Motor neuron (in vitro differentiated cells): ENCODE results near the gene PER2. TPM values are rescaled to one million over a fixed set of nuclear protein-coding genes. Genes with fewer than 3 reads are reported as not detected.

Source experiments
- ATAC-seq, 8 experiments: fragments of 200-7000 bp; cut with Tn5 transposase; replicated peaks in 6 of 8; 2 replicates each; pipeline ENCODE4 v1.8.0; 2021; ENCODE audit warnings: mild to moderate bottlenecking in 8 of 8, moderate library complexity in 8 of 8
- H3K27ac ChIP-seq, 2 donors: fragments of 250-450 bp; sonication (Bioruptor Pico); 2 replicates each; pipeline ENCODE4 v1.9.0; 2021; ENCODE audit warnings: antibody characterized with exemption in 2 of 2, mild to moderate bottlenecking in 2 of 2, moderate library complexity in 1 of 2
- H3K4me1 ChIP-seq, 2 donors: fragments of 250-450 bp; sonication (Bioruptor Pico); replicated peaks in 1 of 2; 2 replicates each; pipeline ENCODE4 v1.6.1; 2021; ENCODE audit warnings: antibody characterized with exemption in 2 of 2, mild to moderate bottlenecking in 2 of 2, moderate library complexity in 1 of 2
- H3K4me3 ChIP-seq, 5 donors: fragments of 250-450 bp; sonication (Bioruptor Pico); 2 replicates each; pipeline ENCODE4 v1.9.0; 2021; ENCODE audit warnings: antibody characterized with exemption in 5 of 5, mild to moderate bottlenecking in 5 of 5, moderate library complexity in 4 of 5
- WGBS, 10 experiments: fragments of 450-650 bp; shearing (Covaris generic); methylation state at CpG; one replicate each; pipeline ENCODE4 v1.0.0; 2022; 5-methylcytosine and 5-hydroxymethylcytosine counted together
- in situ Hi-C, 9 experiments: fragments of 400-800 bp; cut with MboI; loops; one replicate each; pipeline ENCODE4 v1.15.0; 2021; ENCODE audit warnings: low sequenced_read_pairs in 9 of 9, low pct_unique_long_range_greater_than_20kb in 2 of 9; ENCODE audit not compliant: unreplicated experiment in 9 of 9
- total RNA-seq, 8 experiments: library from RNA; unstranded; fragments of 300-600 nt; gene quantifications; 2 replicates each; pipeline versions ENCODE4 v1.2.3 to v1.2.4, GENCODE V29; 2022

The PER2 gene
- total RNA-seq, 8 experiments from 2014 or later = 0.66 to 8.7 (median 5.3) TPM

GRCh38 chr2:238305965-238306671 is 17.7 kb upstream of the PER2 start:
- ATAC-seq = peak in 2 of 8 experiments; percentile 53 to 54
- no peaks in the 10 kb centered on the region for H3K4me1 ChIP-seq
- no peak overlapping the region for H3K4me3 ChIP-seq
- in situ Hi-C loops = no loop called here
- WGBS, 10 experiments = 32 to 96% (median 84%) methylated on average over 2 to 10 of the region's 11 CpGs
- no peak overlapping the region for H3K27ac ChIP-seq

- H3K4me3 ChIP-seq = no peak overlapping the region
- in situ Hi-C loops = no loop called here
- 36 to 100% (median 87%) methylated on average over 1 to 7 of the region's 12 CpGs; no CpG with 5 or more reads in 1 of the 10 experiments for WGBS, 10 experiments
- no peak for ATAC-seq
- H3K4me1 ChIP-seq = no peaks in the 10 kb centered on the region
- H3K27ac ChIP-seq = no peak overlapping the region
Observed at GRCh38 chr2:238305092-238305862, 16.9 kb upstream of the PER2 start.

DNA sequence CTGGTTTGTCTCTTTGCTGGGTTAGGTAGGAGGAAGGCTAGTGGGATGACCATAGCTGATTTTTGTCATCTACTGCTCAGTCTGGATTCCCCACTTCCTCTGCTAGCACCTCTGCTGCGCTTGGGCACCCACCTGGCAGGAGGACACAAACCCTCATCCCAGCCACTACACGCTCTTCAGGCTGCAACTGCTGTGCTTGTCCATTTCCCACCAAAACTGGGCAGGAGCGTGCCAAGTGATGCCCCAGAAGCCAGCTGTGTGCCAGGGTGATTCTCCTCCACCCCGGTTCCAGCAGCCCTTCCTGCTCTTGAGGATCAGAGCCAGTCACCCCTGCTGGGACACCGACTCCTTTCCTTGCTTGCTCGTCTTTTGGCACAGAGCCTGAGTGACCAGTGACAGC is 15.7 kb upstream of the PER2 start:
- no peak overlapping the region for H3K4me3 ChIP-seq
- no peak for ATAC-seq
- H3K4me1 ChIP-seq = no peaks in the 10 kb centered on the region
- H3K27ac ChIP-seq = no peak overlapping the region
- WGBS, 10 experiments = 67 to 100% (median 80%) methylated on average over 2 to 3 of the region's 6 CpGs; no CpG with 5 or more reads in 7 of the 10 experiments
- in situ Hi-C loops = no loop called here

DNA sequence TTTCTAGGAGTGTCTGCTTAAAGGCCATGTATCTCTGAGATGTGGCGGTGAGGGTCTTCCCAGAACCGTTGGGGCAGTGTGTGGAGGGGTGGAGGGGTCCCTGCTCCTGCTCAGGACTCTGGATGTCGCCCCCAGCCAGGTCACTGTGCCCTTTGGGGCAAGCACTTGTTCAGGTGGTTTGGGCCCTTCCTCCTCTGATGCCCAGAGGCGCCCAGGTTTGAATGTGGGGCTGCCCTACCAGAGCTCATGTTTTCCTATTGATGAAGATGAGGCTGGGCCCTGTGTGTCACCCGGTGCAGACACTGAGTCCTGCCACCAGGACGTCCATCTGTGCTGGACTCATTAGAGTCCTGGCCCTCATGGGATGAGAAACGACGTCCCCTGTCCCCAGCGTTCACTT is 14.3 kb upstream of the PER2 start:
- in situ Hi-C loops = no loop called here
- ATAC-seq = no peak
- WGBS, 10 experiments = 20 to 100% (median 70%) methylated on average over 1 to 5 of the region's 9 CpGs; no CpG with 5 or more reads in 5 of the 10 experiments
- no peak overlapping the region for H3K27ac ChIP-seq
- no peak overlapping the region for H3K4me3 ChIP-seq
- no peaks in the 10 kb centered on the region for H3K4me1 ChIP-seq

DNA sequence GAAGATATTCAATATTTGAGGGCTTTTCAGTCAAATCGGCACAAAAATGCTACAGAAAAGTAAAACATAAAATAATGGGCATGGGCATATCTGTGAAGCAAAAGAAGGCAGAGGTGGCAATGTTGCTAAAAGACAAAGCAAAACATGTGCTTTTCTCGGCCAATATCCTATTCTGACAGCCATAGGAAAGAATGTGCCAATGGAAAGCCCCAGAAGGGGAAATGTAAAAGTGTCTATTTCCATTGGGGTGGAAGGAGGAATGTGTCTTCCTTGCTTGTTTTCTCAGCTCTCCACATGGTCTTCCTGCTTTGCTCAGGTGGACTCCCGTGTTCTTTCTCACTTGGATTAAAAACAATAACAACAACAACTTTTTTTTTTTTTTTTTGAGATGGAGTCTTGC is 13.7 kb upstream of the PER2 start:
- WGBS, 10 experiments = 22 to 96% (median 79%) methylated on average over 2 to 3 of the region's 3 CpGs; no CpG with 5 or more reads in 2 of the 10 experiments
- in situ Hi-C loops = no loop called here
- Histone ChIP-seq H3K4me1 (no peaks in the 10 kb centered on the region), H3K4me3 (no peak overlapping the region), H3K27ac (no peak overlapping the region)
- peak in 2 of 8 experiments; percentile 52 to 56 for ATAC-seq

DNA sequence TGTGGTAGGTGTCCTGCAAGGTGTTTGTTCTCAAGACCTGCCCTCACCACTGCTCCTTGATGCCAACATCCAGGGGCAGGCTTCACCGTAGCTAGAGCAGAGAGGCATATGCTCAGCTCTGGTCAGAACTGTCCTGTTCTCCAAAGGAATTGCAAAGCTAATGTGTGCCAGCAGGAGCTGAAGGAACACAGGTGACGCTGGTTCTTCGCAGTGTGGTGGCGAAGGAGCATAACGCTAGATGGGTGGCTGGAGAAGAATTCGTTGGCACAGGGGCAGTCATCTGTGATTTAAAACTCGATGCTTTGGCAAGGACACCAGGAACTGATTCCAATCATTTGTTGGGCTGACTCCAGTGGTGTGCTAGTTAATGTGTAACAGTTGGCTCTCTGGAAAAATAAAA is 11.4 kb upstream of the PER2 start:
- H3K27ac ChIP-seq = no peak overlapping the region
- in situ Hi-C loops = no loop called here
- no peaks in the 10 kb centered on the region for H3K4me1 ChIP-seq
- no peak overlapping the region for H3K4me3 ChIP-seq
- WGBS, 10 experiments = 48 to 91% (median 83%) methylated on average over 1 to 5 of the region's 7 CpGs; no CpG with 5 or more reads in 5 of the 10 experiments
- no peak for ATAC-seq

GRCh38 chr2:238296638-238297457 is 8.4 kb upstream of the PER2 start:
- in situ Hi-C loops = no loop called here
- 13 to 56% (median 40%) methylated on average over 3 to 5 of the region's 24 CpGs; no CpG with 5 or more reads in 5 of the 10 experiments for whole genome bisulfite sequencing, 10 experiments
- Histone ChIP-seq H3K27ac (no peak overlapping the region), H3K4me3 (no peak overlapping the region), H3K4me1 (no peaks in the 10 kb centered on the region)
- ATAC-seq = peak in 3 of 8 experiments; percentile 7 to 22 (median 16)

DNA sequence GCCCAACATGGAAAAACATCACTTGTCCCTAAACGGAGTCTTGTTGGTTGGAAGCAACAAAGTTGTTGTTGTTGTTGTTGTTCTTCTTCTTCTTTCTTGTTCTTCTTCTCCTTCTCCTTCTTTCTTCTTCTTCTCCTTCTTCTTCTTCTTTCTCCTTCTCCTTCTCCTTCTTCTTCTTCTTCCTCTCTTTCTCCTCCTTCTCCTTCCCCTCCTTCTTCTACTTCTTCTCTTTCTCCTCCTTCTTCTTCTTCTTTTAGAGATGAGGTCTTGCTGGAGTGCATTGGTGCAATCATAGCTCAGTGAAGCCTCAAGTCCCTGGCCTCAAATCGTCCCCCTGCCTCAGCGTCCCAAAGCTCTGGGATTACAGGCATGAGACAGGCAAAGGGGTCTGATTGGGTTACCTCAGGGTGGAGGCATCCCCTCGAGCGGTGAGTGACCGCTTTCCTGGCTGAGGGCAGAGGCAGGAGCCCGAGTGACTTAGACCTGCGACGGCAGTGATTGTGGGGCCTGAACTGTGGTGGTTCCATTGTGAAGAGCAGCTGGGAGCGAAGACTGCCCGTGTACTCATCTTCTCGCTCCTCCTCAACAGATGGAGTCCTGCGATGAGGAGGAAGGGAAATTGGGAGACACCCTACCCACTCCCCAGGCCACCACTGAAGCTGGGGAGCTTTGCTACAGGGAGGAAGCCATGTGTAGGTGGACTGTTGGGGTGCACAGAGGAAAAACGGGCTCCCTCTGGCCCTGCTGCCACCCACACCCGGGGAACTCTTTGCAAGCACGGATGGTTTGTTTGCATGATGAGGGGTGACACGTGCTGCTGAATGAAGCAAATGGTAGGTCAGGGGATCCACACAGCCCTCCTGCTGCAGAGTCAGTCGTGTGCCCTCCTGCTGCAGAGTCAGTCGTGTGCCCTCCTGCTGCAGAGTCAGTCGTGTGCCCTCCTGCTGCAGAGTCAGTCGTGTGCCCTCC is 7.0 kb upstream of the PER2 start:
- 13 to 68% (median 56%) methylated on average over 1 to 7 of the region's 21 CpGs; no CpG with 5 or more reads in 1 of the 10 experiments for WGBS, 10 experiments
- ATAC-seq = no peak
- peaks cover 0 to under 1% of the 10 kb centered on the region in 2 donors for H3K4me1 ChIP-seq
- H3K4me3 ChIP-seq = no peak overlapping the region
- in situ Hi-C loops = no loop called here
- H3K27ac ChIP-seq = no peak overlapping the region

DNA sequence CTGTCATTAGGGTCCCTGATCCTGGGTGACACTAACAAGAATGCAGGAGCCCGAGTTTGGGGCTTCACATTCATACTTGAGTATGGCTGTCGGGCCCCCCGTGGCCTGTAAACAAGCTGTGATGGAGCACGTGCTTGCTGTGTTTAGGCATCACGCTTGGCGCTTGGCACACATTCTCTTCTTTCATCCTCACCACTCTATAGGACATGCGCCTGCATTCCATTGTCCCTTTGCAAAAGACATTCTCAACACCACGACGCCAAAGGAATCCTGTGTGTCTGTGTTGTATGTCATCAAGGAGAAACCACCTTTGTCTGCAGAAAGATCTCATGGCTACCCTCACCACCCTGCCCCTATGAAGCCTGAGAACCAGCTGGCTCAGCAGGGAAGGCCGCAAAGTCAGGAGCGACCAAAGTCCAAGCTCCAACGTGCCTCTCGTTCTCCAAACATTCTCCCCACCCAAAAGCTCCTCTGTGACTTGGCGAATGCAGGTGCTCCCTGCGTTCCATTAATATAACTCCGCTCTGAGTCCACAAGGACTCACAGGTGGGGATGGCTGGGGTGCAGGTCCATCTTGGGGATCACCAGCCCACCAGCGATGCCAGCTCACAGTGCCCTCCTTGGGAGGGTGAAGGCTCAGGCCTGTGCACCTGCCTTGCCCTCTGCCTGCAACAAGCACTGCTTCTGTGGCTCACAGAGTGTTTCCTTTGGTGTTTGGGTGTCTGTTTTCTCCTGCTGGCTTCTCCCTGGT is 6.2 kb upstream of the PER2 start:
- in situ Hi-C loops = no loop called here
- Histone ChIP-seq H3K27ac (no peak overlapping the region), H3K4me1 (peaks cover 7 to 9% of the 10 kb centered on the region in 2 donors), H3K4me3 (no peak overlapping the region)
- ATAC-seq = no peak
- WGBS, 10 experiments = 60 to 100% (median 81%) methylated on average over 1 to 7 of the region's 17 CpGs; no CpG with 5 or more reads in 3 of the 10 experiments

- 20 to 100% (median 77%) methylated on average over 1 to 6 of the region's 9 CpGs; no CpG with 5 or more reads in 3 of the 10 experiments for WGBS, 10 experiments
- peaks cover 9 to 11% of the 10 kb centered on the region in 2 donors for H3K4me1 ChIP-seq
- no peak overlapping the region for H3K27ac ChIP-seq
- in situ Hi-C loops = no loop called here
- H3K4me3 ChIP-seq = no peak overlapping the region
- no peak for ATAC-seq
Observed at GRCh38 chr2:238294046-238294392, 5.6 kb upstream of the PER2 start.

DNA sequence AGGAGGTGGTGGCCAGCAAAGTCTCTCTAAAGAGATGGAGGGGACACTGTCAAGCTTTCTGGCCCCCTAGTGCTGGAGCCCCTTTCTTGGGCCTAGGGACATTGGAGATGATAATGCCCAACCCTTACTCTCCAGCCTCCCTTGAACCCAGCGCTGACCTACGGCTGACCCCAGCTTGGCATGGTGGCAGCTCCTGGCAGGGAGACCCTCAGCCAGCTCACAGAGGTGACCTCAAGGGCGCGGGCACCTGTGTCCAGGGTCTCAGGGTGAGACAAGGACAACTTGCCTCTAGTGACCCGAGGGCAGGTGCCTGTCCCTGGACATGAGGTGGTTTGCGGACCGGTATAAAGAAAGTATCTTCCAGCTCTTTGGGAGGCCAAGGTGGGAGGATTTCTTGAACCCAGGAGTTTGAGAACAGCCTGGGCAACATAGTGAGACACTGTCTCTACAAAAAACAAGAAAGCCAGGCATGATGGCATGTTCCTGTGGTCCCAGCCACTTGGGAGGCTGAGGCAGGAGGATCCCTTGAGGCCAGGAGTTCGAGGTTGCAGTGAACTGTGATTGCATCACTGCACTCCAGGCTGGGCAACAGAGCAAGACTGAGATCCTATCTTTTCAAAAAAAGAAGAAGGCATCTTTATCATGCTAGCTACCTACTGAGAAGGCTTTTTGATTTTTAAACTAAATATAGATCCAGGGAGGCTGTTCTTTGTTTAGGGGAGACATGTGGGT is 3.3 kb upstream of the PER2 start:
- in situ Hi-C loops = no loop called here
- WGBS, 10 experiments = 92 to 100% (median 100%) methylated on average over 1 to 6 of the region's 8 CpGs; no CpG with 5 or more reads in 2 of the 10 experiments
- ATAC-seq = no peak
- H3K4me1 ChIP-seq = peaks cover 17 to 19% of the 10 kb centered on the region in 2 donors
- H3K4me3 ChIP-seq = no peak overlapping the region
- no peak overlapping the region for H3K27ac ChIP-seq
